Vagina (tissue), 2 donors: ENCODE data around the gene RPS3.

Source experiments
- POLR2A ChIP-seq, 2 donors: fragments of 450-650 bp; IDR thresholded peaks; one replicate each; pipeline ENCODE4 v1.6.1; 2017; ENCODE audit warnings: antibody characterized with exemption in 2 of 2, mild to moderate bottlenecking in 2 of 2, moderate library complexity in 2 of 2
- POLR2AphosphoS5 ChIP-seq, 2 donors: sonication (generic); formaldehyde crosslinking; IDR thresholded peaks; one replicate each; pipeline ENCODE4 v1.9.0; 2017; ENCODE audit warnings: antibody characterized with exemption in 2 of 2, mild to moderate bottlenecking in 2 of 2, low read depth in 1 of 2; ENCODE audit not compliant: insufficient read depth in 1 of 2
- TF ChIP-seq, protein P1 (sequence below), 3 experiments: fragments of 450-650 bp in 2 of 3; fragments of 200-600 bp in 1 of 3; sonication (generic) in 1 of 3; IDR thresholded peaks; one replicate each; pipeline ENCODE4 v1.5.1; 2017 to 2019; ENCODE audit warnings: antibody characterized with exemption in 3 of 3, mild to moderate bottlenecking in 2 of 3, moderate library complexity in 2 of 3

DNA sequence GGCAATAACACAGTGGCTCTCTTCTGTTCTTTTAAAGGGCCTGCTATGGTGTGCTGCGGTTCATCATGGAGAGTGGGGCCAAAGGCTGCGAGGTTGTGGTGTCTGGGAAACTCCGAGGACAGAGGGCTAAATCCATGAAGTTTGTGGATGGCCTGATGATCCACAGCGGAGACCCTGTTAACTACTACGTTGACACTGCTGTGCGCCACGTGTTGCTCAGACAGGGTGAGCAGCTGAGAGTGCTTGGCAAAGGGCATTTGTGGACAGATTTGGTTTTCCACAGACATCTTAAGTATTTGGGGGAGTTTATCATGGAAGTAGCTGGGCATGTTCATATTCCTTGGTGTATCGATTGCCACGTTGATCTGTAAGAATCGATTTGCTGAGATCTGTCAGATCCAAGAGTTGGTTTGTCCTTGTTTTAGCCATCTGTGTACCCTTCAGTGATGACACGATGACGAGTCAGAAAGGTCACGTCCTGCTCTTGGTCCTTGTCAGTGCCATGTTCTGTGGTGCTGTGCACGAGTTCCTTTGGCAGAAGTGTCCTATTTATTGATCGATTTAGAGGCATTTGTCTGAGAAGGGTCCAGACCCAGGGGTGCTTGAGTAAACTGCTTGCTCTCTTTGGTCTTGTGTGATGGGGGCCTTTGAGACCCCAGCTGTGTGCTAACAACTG is 4.8 kb downstream of the RPS3 start:
- TF ChIP-seq, protein P1, sequence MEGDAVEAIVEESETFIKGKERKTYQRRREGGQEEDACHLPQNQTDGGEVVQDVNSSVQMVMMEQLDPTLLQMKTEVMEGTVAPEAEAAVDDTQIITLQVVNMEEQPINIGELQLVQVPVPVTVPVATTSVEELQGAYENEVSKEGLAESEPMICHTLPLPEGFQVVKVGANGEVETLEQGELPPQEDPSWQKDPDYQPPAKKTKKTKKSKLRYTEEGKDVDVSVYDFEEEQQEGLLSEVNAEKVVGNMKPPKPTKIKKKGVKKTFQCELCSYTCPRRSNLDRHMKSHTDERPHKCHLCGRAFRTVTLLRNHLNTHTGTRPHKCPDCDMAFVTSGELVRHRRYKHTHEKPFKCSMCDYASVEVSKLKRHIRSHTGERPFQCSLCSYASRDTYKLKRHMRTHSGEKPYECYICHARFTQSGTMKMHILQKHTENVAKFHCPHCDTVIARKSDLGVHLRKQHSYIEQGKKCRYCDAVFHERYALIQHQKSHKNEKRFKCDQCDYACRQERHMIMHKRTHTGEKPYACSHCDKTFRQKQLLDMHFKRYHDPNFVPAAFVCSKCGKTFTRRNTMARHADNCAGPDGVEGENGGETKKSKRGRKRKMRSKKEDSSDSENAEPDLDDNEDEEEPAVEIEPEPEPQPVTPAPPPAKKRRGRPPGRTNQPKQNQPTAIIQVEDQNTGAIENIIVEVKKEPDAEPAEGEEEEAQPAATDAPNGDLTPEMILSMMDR (IDR thresholded peaks at IDR 0.05): no peak
- TF ChIP-seq POLR2A (IDR thresholded peaks at IDR 0.05) (no peak), POLR2AphosphoS5 (IDR thresholded peaks at IDR 0.05; ENCODE audit: insufficient read depth in 1 of 2, low read depth in 1 of 2) (no peak)
